Vagina (tissue), 2 donors: ENCODE results near the gene TPD52L1.

ENCODE experiments used
- POLR2A ChIP-seq, 2 donors: fragments of 450-650 bp; IDR thresholded peaks; one replicate each; pipeline ENCODE4 v1.6.1; 2017; ENCODE audit warnings: antibody characterized with exemption in 2 of 2, mild to moderate bottlenecking in 2 of 2, moderate library complexity in 2 of 2
- POLR2AphosphoS5 ChIP-seq, 2 donors: sonication (generic); formaldehyde crosslinking; IDR thresholded peaks; one replicate each; pipeline ENCODE4 v1.9.0; 2017; ENCODE audit warnings: antibody characterized with exemption in 2 of 2, mild to moderate bottlenecking in 2 of 2, low read depth in 1 of 2; ENCODE audit not compliant: insufficient read depth in 1 of 2
- TF ChIP-seq, protein P1 (sequence below), 3 experiments: fragments of 450-650 bp in 2 of 3; fragments of 200-600 bp in 1 of 3; sonication (generic) in 1 of 3; IDR thresholded peaks; one replicate each; pipeline ENCODE4 v1.5.1; 2017 to 2019; ENCODE audit warnings: antibody characterized with exemption in 3 of 3, mild to moderate bottlenecking in 2 of 3, moderate library complexity in 2 of 3

- TF ChIP-seq, protein P1, sequence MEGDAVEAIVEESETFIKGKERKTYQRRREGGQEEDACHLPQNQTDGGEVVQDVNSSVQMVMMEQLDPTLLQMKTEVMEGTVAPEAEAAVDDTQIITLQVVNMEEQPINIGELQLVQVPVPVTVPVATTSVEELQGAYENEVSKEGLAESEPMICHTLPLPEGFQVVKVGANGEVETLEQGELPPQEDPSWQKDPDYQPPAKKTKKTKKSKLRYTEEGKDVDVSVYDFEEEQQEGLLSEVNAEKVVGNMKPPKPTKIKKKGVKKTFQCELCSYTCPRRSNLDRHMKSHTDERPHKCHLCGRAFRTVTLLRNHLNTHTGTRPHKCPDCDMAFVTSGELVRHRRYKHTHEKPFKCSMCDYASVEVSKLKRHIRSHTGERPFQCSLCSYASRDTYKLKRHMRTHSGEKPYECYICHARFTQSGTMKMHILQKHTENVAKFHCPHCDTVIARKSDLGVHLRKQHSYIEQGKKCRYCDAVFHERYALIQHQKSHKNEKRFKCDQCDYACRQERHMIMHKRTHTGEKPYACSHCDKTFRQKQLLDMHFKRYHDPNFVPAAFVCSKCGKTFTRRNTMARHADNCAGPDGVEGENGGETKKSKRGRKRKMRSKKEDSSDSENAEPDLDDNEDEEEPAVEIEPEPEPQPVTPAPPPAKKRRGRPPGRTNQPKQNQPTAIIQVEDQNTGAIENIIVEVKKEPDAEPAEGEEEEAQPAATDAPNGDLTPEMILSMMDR (IDR thresholded peaks at IDR 0.05) = no peak
- TF ChIP-seq POLR2A (IDR thresholded peaks at IDR 0.05) (no peak), POLR2AphosphoS5 (IDR thresholded peaks at IDR 0.05; ENCODE audit: insufficient read depth in 1 of 2, low read depth in 1 of 2) (no peak)
These were observed 666 bp downstream of the TPD52L1 start for GRCh38 chr6:125154118-125154760.
